ENCODE measurements around the gene ANKRD35.

GRCh38 chr1:145877923-145878486 is 7.7 kb downstream of the ANKRD35 start:
- TF ChIP-seq, protein P1, sequence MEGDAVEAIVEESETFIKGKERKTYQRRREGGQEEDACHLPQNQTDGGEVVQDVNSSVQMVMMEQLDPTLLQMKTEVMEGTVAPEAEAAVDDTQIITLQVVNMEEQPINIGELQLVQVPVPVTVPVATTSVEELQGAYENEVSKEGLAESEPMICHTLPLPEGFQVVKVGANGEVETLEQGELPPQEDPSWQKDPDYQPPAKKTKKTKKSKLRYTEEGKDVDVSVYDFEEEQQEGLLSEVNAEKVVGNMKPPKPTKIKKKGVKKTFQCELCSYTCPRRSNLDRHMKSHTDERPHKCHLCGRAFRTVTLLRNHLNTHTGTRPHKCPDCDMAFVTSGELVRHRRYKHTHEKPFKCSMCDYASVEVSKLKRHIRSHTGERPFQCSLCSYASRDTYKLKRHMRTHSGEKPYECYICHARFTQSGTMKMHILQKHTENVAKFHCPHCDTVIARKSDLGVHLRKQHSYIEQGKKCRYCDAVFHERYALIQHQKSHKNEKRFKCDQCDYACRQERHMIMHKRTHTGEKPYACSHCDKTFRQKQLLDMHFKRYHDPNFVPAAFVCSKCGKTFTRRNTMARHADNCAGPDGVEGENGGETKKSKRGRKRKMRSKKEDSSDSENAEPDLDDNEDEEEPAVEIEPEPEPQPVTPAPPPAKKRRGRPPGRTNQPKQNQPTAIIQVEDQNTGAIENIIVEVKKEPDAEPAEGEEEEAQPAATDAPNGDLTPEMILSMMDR (IDR thresholded peaks at IDR 0.05; ENCODE audit: insufficient read depth, low read length, poor library complexity, severe bottlenecking): no peak
- TF ChIP-seq EZH2phosphoT487 (conservative IDR thresholded peaks at IDR 0.05; ENCODE audit: low read length): no peak
